CD8-positive, alpha-beta memory T cell (primary cell): Measurements from ENCODE around the gene KDM4C. TPM values are rescaled to one million over a fixed set of nuclear protein-coding genes. Genes with fewer than 3 reads are reported as not detected.
A peak's percentile ranks its signal among the peaks of the same experiment; 100 is the strongest.

ENCODE experiments used
- CTCF ChIA-PET: fragments of 350-600 bp; sonication (Branson Sonifier 250); formaldehyde crosslinking; loops from one replicate; lab custom pipeline; 2021; ENCODE audit warnings: antibody characterized with exemption; lab: Charles Lee
- POLR2A ChIA-PET: fragments of 350-600 bp; sonication (Branson Sonifier 250); formaldehyde crosslinking; loops from one replicate; lab custom pipeline; 2021; ENCODE audit warnings: antibody characterized with exemption; lab: Charles Lee
- DNase-seq, 5 donors: peaks; one replicate each; pipeline versions ENCODE4 v3.0.0 to v3.0.0-alpha.2; 2020 to 2022; ENCODE audit warnings: mixed read lengths in 1 of 5
- H3K27ac ChIP-seq: one replicate; pipeline ENCODE4 v1.7.0; 2013; ENCODE audit warnings: low read depth, mild to moderate bottlenecking, low read length, moderate library complexity
- H3K27me3 ChIP-seq: 2 replicates; pipeline ENCODE4 v1.7.0; 2013; ENCODE audit warnings: low read length, mild to moderate bottlenecking; ENCODE audit not compliant: insufficient read depth, poor library complexity, severe bottlenecking
- H3K36me3 ChIP-seq: 2 replicates; pipeline ENCODE4 v1.7.0; 2013; ENCODE audit warnings: mild to moderate bottlenecking, low read length, moderate library complexity; ENCODE audit not compliant: insufficient read depth
- H3K4me1 ChIP-seq: 2 replicates; pipeline ENCODE4 v1.7.0; 2013; ENCODE audit warnings: mild to moderate bottlenecking, low read length, moderate library complexity; ENCODE audit not compliant: insufficient read depth
- H3K4me3 ChIP-seq: 2 replicates; pipeline ENCODE4 v1.7.0; 2013; ENCODE audit warnings: mild to moderate bottlenecking, low read length
- H3K9me3 ChIP-seq: 2 replicates; pipeline ENCODE4 v1.7.0; 2013; ENCODE audit warnings: mild to moderate bottlenecking, low read length
- H3K27ac Mint-ChIP-seq, 8 donors: one replicate each; pipeline ENCODE4 v1.8.0; 2020 to 2021; ENCODE audit warnings: mixed read lengths in 8 of 8, mild to moderate bottlenecking in 6 of 8, inconsistent platforms in 3 of 8, moderate library complexity in 3 of 8
- H3K27me3 Mint-ChIP-seq, 2 donors: one replicate each; pipeline ENCODE4 v1.8.0; 2020 to 2021; ENCODE audit warnings: mixed read lengths in 2 of 2, mild to moderate bottlenecking in 1 of 2, moderate library complexity in 1 of 2
- H3K36me3 Mint-ChIP-seq, 3 donors: one replicate each; pipeline ENCODE4 v1.8.0; 2020 to 2021; ENCODE audit warnings: mixed read lengths in 3 of 3, inconsistent platforms in 1 of 3, mild to moderate bottlenecking in 1 of 3
- H3K4me1 Mint-ChIP-seq, 3 donors: one replicate each; pipeline ENCODE4 v1.8.0; 2020 to 2021; ENCODE audit warnings: mixed read lengths in 3 of 3, inconsistent platforms in 1 of 3, mild to moderate bottlenecking in 1 of 3
- H3K4me3 Mint-ChIP-seq, 7 donors: one replicate each; pipeline ENCODE4 v1.8.0; 2020 to 2021; ENCODE audit warnings: mixed read lengths in 7 of 7, mild to moderate bottlenecking in 6 of 7, moderate library complexity in 4 of 7, inconsistent platforms in 2 of 7
- H3K9me3 Mint-ChIP-seq, 5 donors: one replicate each; pipeline ENCODE4 v1.8.0; 2020 to 2022; ENCODE audit warnings: mixed read lengths in 5 of 5, mild to moderate bottlenecking in 3 of 5, moderate library complexity in 2 of 5, inconsistent platforms in 1 of 5
- polyA plus RNA-seq: library from polyadenylated mRNA; unstranded; fragments of 300-500 nt; fragmentation: Illumina TruSeq; gene quantifications from one replicate; pipeline ENCODE4 v1.2.3, GENCODE V29; 2021
- total RNA-seq, 2 experiments: library from RNA; stranded (reverse); gene quantifications; one replicate each; pipeline ENCODE4 v1.2.3, GENCODE V29; 2021

The KDM4C gene
- total and polyA plus RNA-seq, 3 experiments from 2014 or later = 25.9 to 31.9 (median 26.8) TPM

- no peak overlapping the region for H3K27ac ChIP-seq
- H3K36me3 ChIP-seq = peaks cover 15% of the 10 kb centered on the region
- H3K4me1 ChIP-seq = no peaks in the 10 kb centered on the region
- no peak overlapping the region for H3K4me3 Mint-ChIP-seq
- POLR2A ChIA-PET = no interaction called here
- no peaks in the 10 kb centered on the region for H3K9me3 ChIP-seq
- DNase-seq = no peak
- CTCF ChIA-PET = no interaction called here
- no peak overlapping the region for H3K4me3 ChIP-seq
- no peaks in the 10 kb centered on the region for H3K9me3 Mint-ChIP-seq
- H3K27ac Mint-ChIP-seq = peak overlapping the region in 1 of 8 donors; percentile 9
- no peaks in the 10 kb centered on the region for H3K27me3 ChIP-seq
- H3K27me3 Mint-ChIP-seq = no peaks in the 10 kb centered on the region
- peaks cover 0 to 4% (median 3%) of the 10 kb centered on the region in 3 donors for H3K4me1 Mint-ChIP-seq
- H3K36me3 Mint-ChIP-seq = peaks cover 10 to 78% (median 35%) of the 10 kb centered on the region in 3 donors
These were observed 238.5 kb downstream of the KDM4C start for GRCh38 chr9:6996061-6996854.

GRCh38 chr9:6997330-6997729, 239.6 kb downstream of the KDM4C start:
- peaks cover 0 to 9% (median 3%) of the 10 kb centered on the region in 3 donors for H3K4me1 Mint-ChIP-seq
- H3K9me3 Mint-ChIP-seq = no peaks in the 10 kb centered on the region
- POLR2A ChIA-PET = no interaction called here
- no peaks in the 10 kb centered on the region for H3K27me3 Mint-ChIP-seq
- H3K27me3 ChIP-seq = no peaks in the 10 kb centered on the region
- peaks cover 10 to 75% (median 39%) of the 10 kb centered on the region in 3 donors for H3K36me3 Mint-ChIP-seq
- no peak overlapping the region for H3K4me3 Mint-ChIP-seq
- no peaks in the 10 kb centered on the region for H3K9me3 ChIP-seq
- DNase-seq = no peak
- no peak overlapping the region for H3K27ac ChIP-seq
- no peak overlapping the region for H3K27ac Mint-ChIP-seq
- H3K4me3 ChIP-seq = no peak overlapping the region
- CTCF ChIA-PET = no interaction called here
- peaks cover 15% of the 10 kb centered on the region for H3K36me3 ChIP-seq
- no peaks in the 10 kb centered on the region for H3K4me1 ChIP-seq

GRCh38 chr9:6999794-7000193, 242.0 kb downstream of the KDM4C start:
- CTCF ChIA-PET = no interaction called here
- Histone ChIP-seq H3K27ac (no peak overlapping the region), H3K27me3 (no peaks in the 10 kb centered on the region), H3K4me1 (no peaks in the 10 kb centered on the region), H3K4me3 (no peak overlapping the region), H3K36me3 (peaks cover 5% of the 10 kb centered on the region), H3K9me3 (no peaks in the 10 kb centered on the region)
- no peaks in the 10 kb centered on the region for H3K27me3 Mint-ChIP-seq
- H3K4me3 Mint-ChIP-seq = no peak overlapping the region
- peaks cover 10 to 75% (median 30%) of the 10 kb centered on the region in 3 donors for H3K36me3 Mint-ChIP-seq
- H3K9me3 Mint-ChIP-seq = no peaks in the 10 kb centered on the region
- no peak for DNase-seq
- peaks cover 0 to 9% (median 3%) of the 10 kb centered on the region in 3 donors for H3K4me1 Mint-ChIP-seq
- no peak overlapping the region for H3K27ac Mint-ChIP-seq
- POLR2A ChIA-PET = no interaction called here

DNA sequence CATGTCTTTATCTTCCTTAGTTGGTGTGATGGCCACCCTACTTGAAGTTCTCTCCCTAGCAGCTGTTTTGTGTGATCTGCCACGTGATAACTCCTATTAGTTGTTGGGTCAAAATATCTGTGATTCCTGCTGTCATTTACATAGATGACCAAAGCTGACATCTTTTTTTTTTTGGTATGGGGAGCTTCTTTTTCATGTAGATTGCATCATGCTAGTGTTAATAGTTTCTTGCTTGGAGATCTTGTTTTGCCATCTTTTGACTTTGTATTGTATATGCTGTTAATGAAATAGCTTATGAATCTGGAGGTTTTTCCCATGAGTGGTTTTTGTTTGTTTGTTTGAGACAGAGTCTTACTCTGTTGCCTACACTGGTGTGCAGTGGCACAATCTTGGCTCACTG, 243.8 kb downstream of the KDM4C start:
- H3K27me3 ChIP-seq = no peaks in the 10 kb centered on the region
- peaks cover 4 to 71% (median 21%) of the 10 kb centered on the region in 3 donors for H3K36me3 Mint-ChIP-seq
- H3K27ac ChIP-seq = no peak overlapping the region
- no peak overlapping the region for H3K4me3 ChIP-seq
- H3K27ac Mint-ChIP-seq = peak overlapping the region in 1 of 8 donors; percentile 13
- H3K9me3 ChIP-seq = no peaks in the 10 kb centered on the region
- peaks cover 3 to 9% (median 4%) of the 10 kb centered on the region in 3 donors for H3K4me1 Mint-ChIP-seq
- ChIA-PET CTCF (no interaction called here), POLR2A (no interaction called here)
- no peak overlapping the region for H3K4me3 Mint-ChIP-seq
- no peak for DNase-seq
- no peaks in the 10 kb centered on the region for H3K27me3 Mint-ChIP-seq
- H3K9me3 Mint-ChIP-seq = no peaks in the 10 kb centered on the region
- H3K36me3 ChIP-seq = no peaks in the 10 kb centered on the region
- no peaks in the 10 kb centered on the region for H3K4me1 ChIP-seq

GRCh38 chr9:7003861-7004260, 246.1 kb downstream of the KDM4C start:
- Histone ChIP-seq H3K27ac (no peak overlapping the region), H3K9me3 (peaks cover 6% of the 10 kb centered on the region), H3K4me3 (no peak overlapping the region), H3K36me3 (peaks cover 11% of the 10 kb centered on the region), H3K27me3 (no peaks in the 10 kb centered on the region), H3K4me1 (no peaks in the 10 kb centered on the region)
- POLR2A ChIA-PET = no interaction called here
- CTCF ChIA-PET = no interaction called here
- DNase-seq = no peak
- peaks cover 0 to 7% (median 4%) of the 10 kb centered on the region in 3 donors for H3K4me1 Mint-ChIP-seq
- H3K27me3 Mint-ChIP-seq = no peaks in the 10 kb centered on the region
- no peak overlapping the region for H3K4me3 Mint-ChIP-seq
- peaks cover 20 to 71% (median 25%) of the 10 kb centered on the region in 3 donors for H3K36me3 Mint-ChIP-seq
- no peak overlapping the region for H3K27ac Mint-ChIP-seq
- peaks cover 0 to 6% (median 4%) of the 10 kb centered on the region in 5 donors for H3K9me3 Mint-ChIP-seq

DNA sequence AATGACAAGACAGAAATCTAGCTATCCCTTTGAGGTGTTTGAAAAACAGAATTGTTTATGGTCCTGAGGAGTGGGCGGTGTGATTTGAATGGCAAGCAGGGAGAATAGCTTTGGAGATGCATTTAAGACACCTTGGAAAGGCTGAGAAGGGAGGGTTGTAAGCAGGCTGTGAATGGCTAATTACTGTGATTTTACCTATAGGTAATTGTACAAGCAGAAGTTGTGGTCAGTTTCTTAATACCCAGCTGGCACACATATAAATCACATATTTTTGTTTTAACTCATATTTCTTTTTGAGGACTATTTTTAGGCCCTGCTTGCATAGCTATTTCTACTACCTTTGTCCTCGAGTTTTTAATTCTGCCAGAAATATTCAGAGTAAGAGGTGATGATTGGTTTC, 248.6 kb downstream of the KDM4C start:
- Histone ChIP-seq H3K4me1 (no peaks in the 10 kb centered on the region), H3K4me3 (no peak overlapping the region), H3K36me3 (peaks cover 14% of the 10 kb centered on the region), H3K27ac (no peak overlapping the region), H3K27me3 (no peaks in the 10 kb centered on the region), H3K9me3 (peaks cover 6% of the 10 kb centered on the region)
- POLR2A ChIA-PET = no interaction called here
- H3K27me3 Mint-ChIP-seq = no peaks in the 10 kb centered on the region
- peak overlapping the region in 5 of 8 donors; percentile 2 to 71 (median 11) for H3K27ac Mint-ChIP-seq
- H3K9me3 Mint-ChIP-seq = peaks cover 0 to 7% (median 4%) of the 10 kb centered on the region in 5 donors
- DNase-seq = no peak
- peaks cover 23 to 75% (median 28%) of the 10 kb centered on the region in 3 donors for H3K36me3 Mint-ChIP-seq
- peaks cover 8 to 9% (median 9%) of the 10 kb centered on the region in 3 donors for H3K4me1 Mint-ChIP-seq
- CTCF ChIA-PET = no interaction called here
- peak overlapping the region in 1 of 7 donors; percentile 29 for H3K4me3 Mint-ChIP-seq

GRCh38 chr9:7008411-7008810, 250.6 kb downstream of the KDM4C start:
- H3K4me3 Mint-ChIP-seq = no peak overlapping the region
- H3K36me3 Mint-ChIP-seq = peaks cover 21 to 74% (median 28%) of the 10 kb centered on the region in 3 donors
- Histone ChIP-seq H3K36me3 (peaks cover 20% of the 10 kb centered on the region), H3K27ac (no peak overlapping the region), H3K27me3 (no peaks in the 10 kb centered on the region), H3K4me3 (no peak overlapping the region), H3K9me3 (peaks cover 6% of the 10 kb centered on the region), H3K4me1 (no peaks in the 10 kb centered on the region)
- POLR2A ChIA-PET = no interaction called here
- no peak for DNase-seq
- CTCF ChIA-PET = interaction anchor here (0.6 kb wide), 1 partner anchor 207 kb away, joined by 3 read pairs; no protein-coding TSS in a partner anchor
- peaks cover 9 to 19% (median 13%) of the 10 kb centered on the region in 3 donors for H3K4me1 Mint-ChIP-seq
- no peak overlapping the region for H3K27ac Mint-ChIP-seq
- peaks cover 0 to 7% (median 4%) of the 10 kb centered on the region in 5 donors for H3K9me3 Mint-ChIP-seq
- no peaks in the 10 kb centered on the region for H3K27me3 Mint-ChIP-seq

GRCh38 chr9:7009065-7009464, 251.3 kb downstream of the KDM4C start:
- CTCF ChIA-PET = interaction anchor here (0.6 kb wide), 1 partner anchor 208 kb away, joined by 3 read pairs; no protein-coding TSS in a partner anchor
- H3K9me3 Mint-ChIP-seq = peaks cover 0 to 7% (median 4%) of the 10 kb centered on the region in 5 donors

More at GRCh38 chr9:7009065-7009464, 251.3 kb downstream of the KDM4C start:
- H3K4me3 ChIP-seq = no peak overlapping the region
- Mint-ChIP-seq H3K4me1 (peaks cover 9 to 19% (median 13%) of the 10 kb centered on the region in 3 donors), H3K27me3 (no peaks in the 10 kb centered on the region), H3K36me3 (peaks cover 26 to 74% (median 28%) of the 10 kb centered on the region in 3 donors), H3K27ac (peak overlapping the region in 1 of 8 donors; percentile 48), H3K4me3 (no peak overlapping the region)
- DNase-seq = no peak
- H3K36me3 ChIP-seq = peaks cover 20% of the 10 kb centered on the region
- peaks cover 6% of the 10 kb centered on the region for H3K9me3 ChIP-seq
- no peak overlapping the region for H3K27ac ChIP-seq
- no peaks in the 10 kb centered on the region for H3K27me3 ChIP-seq
- H3K4me1 ChIP-seq = no peaks in the 10 kb centered on the region
- POLR2A ChIA-PET = no interaction called here
